Measurements from ENCODE around the gene WFIKKN1.

Gene WFIKKN1

GRCh38 chr16:659618-660017 lies 28.8 kb downstream of the WFIKKN1 start:
- DNase-seq: no peak

DNA sequence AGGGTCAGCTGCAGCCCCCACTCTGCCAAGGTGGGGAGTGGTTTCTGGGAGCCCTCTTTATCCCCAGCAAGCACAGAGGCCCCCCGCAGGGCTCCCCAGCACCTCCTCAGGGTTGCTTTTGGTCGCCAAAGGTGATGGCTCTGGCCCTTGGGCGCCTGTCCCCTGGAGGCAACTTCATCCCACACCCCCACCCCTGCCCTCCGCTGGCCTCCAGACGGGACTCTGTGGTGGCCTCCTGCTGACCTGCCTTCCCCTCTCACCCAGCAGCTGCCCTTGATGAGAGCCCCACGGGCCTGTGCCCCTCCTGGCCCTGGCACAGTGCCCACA lies 29.3 kb downstream of the WFIKKN1 start:
- DNase-seq: no peak

- DNase-seq: peak; percentile 48 to 72 (median 61)
Observed at GRCh38 chr16:660459-661183, 29.8 kb downstream of the WFIKKN1 start.

DNA sequence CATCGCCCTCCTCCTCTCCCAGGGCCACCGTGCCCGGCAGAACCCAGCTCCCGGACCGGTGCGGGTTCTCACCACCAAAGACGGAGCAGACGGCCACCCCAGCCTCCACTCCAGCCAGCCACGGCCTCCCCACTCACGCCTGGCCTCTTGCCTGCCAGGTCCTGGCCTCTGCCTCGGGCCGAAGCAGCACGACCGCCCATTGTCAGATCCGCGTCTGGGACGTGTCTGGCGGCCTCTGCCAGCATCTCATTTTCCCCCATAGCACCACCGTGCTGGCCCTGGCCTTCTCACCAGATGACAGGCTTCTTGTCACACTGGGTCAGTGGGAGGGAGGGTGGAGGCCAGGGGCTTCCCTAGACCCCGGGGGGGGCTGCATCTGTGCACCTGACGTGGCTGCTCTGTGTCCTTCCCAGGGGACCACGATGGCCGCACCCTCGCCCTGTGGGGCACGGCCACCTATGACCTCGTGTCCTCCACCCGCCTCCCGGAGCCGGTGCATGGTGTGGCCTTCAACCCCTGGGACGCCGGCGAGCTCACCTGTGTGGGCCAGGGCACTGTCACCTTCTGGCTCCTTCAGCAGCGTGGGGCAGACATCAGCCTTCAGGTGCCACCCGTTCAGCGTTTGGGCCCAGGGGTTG lies 30.5 kb downstream of the WFIKKN1 start:
- no peak for DNase-seq

GRCh38 chr16:662095-662494 lies 31.3 kb downstream of the WFIKKN1 start:
- DNase-seq: no peak

DNA sequence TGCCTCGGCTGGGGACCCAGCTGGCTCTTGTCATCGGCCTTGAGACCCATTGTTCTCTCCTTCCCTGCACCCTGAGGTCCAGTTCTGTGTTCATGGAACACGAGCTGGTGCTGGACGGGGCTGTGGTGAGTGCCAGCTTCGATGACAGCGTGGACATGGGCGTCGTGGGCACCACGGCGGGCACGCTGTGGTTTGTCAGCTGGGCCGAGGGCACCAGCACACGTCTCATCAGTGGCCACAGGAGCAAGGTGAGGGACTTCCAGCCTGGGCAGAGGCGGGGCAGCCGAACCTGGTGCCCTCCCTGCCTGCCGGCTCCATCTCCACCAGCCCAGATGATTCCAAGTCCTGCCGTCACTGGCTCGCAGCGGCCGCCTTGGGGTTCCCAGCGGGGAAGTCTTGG lies 31.8 kb downstream of the WFIKKN1 start:
- no peak for DNase-seq

- DNase-seq: no peak
Observed at GRCh38 chr16:666572-666971, 35.8 kb downstream of the WFIKKN1 start.

DNA sequence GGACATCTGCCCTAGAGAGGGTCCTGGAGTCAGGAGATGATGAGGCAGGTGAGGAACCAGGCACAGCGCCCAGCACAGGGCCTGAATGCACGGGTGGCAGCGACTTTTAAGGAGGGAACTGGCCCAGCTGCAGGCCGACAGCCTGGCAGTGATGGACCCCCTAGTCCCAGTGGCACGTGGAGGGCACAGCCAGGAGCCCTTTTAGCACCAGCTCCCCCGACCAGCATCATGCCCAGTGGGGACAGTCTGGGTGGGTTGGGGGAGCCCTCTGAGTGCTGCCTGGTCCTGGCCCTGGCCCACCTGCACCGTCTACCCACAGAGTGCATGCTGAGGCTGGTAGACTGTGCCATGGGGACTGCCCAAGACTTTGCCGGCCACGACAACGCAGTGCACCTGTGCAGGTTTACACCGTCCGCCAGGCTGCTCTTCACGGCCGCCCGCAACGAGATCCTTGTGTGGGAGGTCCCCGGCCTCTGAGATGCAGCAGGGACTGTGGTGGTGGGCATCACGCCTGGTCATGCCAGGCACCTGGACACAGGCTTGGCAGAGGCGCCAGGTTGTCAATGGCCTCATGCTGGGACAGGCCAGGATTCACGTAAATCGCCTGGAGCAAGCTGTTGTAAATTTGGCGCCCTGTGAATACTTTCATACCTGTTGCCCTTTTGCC lies 36.5 kb downstream of the WFIKKN1 start:
- no peak for DNase-seq

GRCh38 chr16:667780-668518 lies 37.2 kb downstream of the WFIKKN1 start, which contains the start of gene RHOT2:
RHOT2 (plus strand) TSS chr16:668132; CDS start chr16:668200, 68 bp downstream.
- DNase-seq: peak; percentile 82 to 94 (median 86)

GRCh38 chr16:668519-669171 lies 37.9 kb downstream of the WFIKKN1 start:
- DNase-seq: no peak

GRCh38 chr16:669666-670065 lies 38.9 kb downstream of the WFIKKN1 start:
- no peak for DNase-seq

GRCh38 chr16:670485-671352 lies 39.9 kb downstream of the WFIKKN1 start:
- DNase-seq: no peak

- DNase-seq: no peak
Observed at GRCh38 chr16:671353-672131, 40.8 kb downstream of the WFIKKN1 start.

DNA sequence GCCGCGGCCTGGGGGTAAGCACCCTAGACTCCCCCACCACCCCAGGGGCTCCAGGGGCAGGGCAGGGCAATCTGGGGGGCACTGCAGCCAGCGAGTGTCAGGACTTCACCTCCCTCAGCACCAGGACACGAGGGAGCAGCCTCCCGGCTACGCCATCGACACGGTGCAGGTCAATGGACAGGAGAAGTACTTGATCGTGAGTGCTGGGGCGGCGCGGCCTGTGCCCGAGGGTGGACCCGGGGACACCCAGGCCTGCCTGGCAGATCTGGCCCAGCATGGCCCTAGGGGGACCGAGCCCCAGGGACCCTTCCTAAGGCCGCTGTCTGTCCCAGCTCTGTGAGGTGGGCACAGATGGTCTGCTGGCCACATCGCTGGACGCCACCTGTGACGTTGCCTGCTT lies 41.6 kb downstream of the WFIKKN1 start:
- no peak for DNase-seq

DNA sequence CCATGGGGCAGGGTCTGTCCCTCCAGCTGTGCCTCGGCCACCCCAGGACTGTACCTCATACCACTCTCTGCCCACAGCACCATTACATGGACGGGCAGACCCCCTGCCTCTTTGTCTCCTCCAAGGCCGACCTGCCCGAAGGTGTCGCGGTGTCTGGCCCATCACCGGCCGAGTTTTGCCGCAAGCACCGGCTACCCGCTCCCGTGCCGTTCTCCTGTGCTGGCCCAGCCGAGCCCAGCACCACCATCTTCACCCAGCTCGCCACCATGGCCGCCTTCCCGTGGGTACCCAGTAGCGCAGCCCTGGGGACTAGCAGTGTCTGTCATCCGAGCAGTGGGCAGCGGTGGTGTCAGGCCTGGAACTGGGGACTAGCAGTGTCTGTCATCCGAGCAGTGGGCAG lies 42.1 kb downstream of the WFIKKN1 start:
- no peak for DNase-seq

DNA sequence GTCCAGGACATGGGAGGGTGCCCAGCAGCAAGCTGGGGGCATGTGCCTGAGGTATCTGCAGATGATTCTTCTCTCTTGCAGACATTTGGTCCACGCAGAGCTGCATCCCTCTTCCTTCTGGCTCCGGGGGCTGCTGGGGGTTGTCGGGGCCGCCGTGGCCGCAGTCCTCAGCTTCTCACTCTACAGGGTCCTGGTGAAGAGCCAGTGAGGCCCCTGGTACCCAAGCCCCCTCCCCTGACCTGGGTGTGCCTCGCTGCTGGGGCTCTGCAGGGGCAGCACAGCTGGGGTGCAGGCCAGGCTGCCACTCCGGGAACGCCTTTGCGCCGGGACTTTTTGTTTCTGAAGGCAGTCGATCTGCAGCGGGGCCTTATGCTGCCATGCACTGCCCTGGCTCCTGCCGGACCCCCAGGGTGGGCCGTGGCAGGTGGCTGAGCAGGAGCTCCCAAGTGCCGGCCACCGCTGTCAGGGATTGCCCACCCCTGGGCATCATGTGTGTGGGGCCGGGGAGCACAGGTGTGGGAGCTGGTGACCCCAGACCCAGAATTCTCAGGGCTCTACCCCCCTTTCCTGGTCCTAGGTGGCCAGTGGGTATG lies 42.7 kb downstream of the WFIKKN1 start:
- DNase-seq: no peak

GRCh38 chr16:674214-674881 lies 43.6 kb downstream of the WFIKKN1 start:
- no peak for DNase-seq

DNA sequence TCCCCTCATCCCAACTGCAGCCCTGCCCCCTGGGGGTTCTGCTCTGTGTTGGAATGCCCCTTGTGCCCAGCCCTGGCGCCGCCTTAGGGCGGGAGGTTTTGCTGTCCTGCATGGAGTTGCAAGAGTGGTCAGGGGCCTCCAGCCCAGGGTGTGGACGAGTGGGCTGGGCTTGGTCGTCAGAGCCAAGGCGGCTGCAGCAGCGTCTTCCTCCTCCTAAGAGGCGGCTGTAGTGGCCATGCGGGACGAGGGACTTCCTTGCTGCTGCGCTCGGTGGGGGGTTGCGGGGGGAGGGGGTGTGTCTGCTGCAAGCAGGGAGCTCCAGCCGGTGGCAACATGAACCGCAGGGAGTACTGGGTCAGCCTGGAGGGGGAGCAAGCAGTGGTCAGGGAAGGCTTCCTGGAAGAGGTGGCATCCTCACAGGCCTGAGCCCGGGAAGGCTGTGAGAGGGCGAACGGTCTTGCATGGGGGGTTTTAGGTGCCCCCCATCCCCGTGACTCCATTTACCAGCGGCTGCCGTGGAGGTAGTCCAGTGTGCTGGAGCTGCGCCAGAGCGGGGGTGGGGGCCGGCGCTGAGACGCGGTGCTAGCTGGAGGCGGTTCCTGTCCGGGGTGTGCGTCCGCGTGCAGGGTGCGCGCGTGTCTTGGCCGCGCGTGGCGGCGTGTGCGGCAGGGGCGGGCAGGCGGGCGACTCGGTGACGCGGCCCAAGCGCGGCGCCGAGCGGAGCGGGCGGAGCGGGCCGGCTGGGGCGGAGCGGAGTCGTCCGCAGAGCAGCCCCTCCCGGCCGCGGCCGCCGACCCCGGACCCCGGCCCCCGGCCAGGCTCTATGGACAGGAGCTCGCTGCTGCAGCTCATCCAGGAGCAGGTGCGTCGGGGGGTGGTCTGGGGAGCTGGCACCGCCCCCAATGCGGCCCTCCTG lies 44.4 kb downstream of the WFIKKN1 start, which contains the start of gene RHBDL1:
TSS of gene RHBDL1 (plus strand) at position 704 of the 916 bp plus-strand sequence. CDS start at position 824, 120 bp downstream.
- DNase-seq: no peak

Measured in T-helper 1 cell (primary cell).